Smooth muscle cell of bladder (primary cell): ENCODE measurements around the gene FANCB. TPM values are rescaled to one million over a fixed set of nuclear protein-coding genes. Genes with fewer than 3 reads are reported as not detected.

Source experiments
- total RNA-seq: library from RNA; depleted of rRNA; stranded (reverse); fragments of >200 nt; gene quantifications from 2 replicates; pipeline ENCODE4 v1.2.3, GENCODE V29; 2014

Gene FANCB
- 4.4 and 4.6 TPM in 2 replicates for total RNA-seq

GRCh38 chrX:14872851-14873675, at the start of gene FANCB, which contains the start of gene MOSPD2:
TSS of gene FANCB (minus strand) at chrX:14873069. CDS start at chrX:14865510, 7,559 bp downstream.
TSS of gene MOSPD2 (plus strand) at chrX:14873421. CDS start at chrX:14873529, 108 bp downstream.

Other genes starting within 250 kb of the FANCB start
- gene MOSPD2, start 352 bp upstream of the FANCB start, total RNA-seq, result 12.1 and 12.2 TPM in 2 replicates